SK-N-MC (cell line): Measurements from ENCODE around the gene ARHGAP26.

Source experiments
- EZH2 ChIP-seq: fragments of 200-600 bp; sonication (generic); IDR thresholded peaks from one replicate; pipeline ENCODE4 v1.6.1; 2017; ENCODE audit warnings: antibody characterized with exemption
- POLR2AphosphoS5 ChIP-seq: IDR thresholded peaks from 2 replicates; pipeline ENCODE4 v1.6.1; 2012; ENCODE audit warnings: mild to moderate bottlenecking, low read depth, low read length, borderline replicate concordance

- TF ChIP-seq EZH2 (no peak), POLR2AphosphoS5 (no peak)
Observed at GRCh38 chr5:142941245-142941644, 171.1 kb downstream of the ARHGAP26 start.
